Measurements from ENCODE around the gene MUC4.

GRCh38 chr3:195802795-195803194 is 8.9 kb downstream of the MUC4 start:
- TF ChIP-seq ZNF77 (CRISPR knock-in tag; IDR thresholded peaks at IDR 0.05) (no peak), ZNF384 (IDR thresholded peaks at IDR 0.05; ENCODE audit: low read depth, low read length) (no peak), EP300 (IDR thresholded peaks at IDR 0.05; ENCODE audit: low read length) (peak; percentile 44), BRD4 (IDR thresholded peaks at IDR 0.05) (no peak), RCOR1 (IDR thresholded peaks at IDR 0.05; ENCODE audit: borderline replicate concordance in 1 of 2, low read depth in 2 of 2, low read length in 2 of 2) (no peak), KLF10 (CRISPR knock-in tag; IDR thresholded peaks at IDR 0.05) (no peak), UBTF (IDR thresholded peaks at IDR 0.05; ENCODE audit: borderline replicate concordance in 1 of 2, low read depth in 2 of 2, low read length in 2 of 2) (no peak), RBM22 (IDR thresholded peaks at IDR 0.05; ENCODE audit: low read depth, low read length, poor library complexity, severe bottlenecking) (no peak), NFRKB (IDR thresholded peaks at IDR 0.05; ENCODE audit: low read depth) (no peak), SREBF1 (IDR thresholded peaks at IDR 0.05; ENCODE audit: borderline replicate concordance, low read depth, low read length) (no peak), USF2 (CRISPR knock-in tag; IDR thresholded peaks at IDR 0.05) (no peak)

Measured in K562 (cell line).